GM19193 (cell line): ENCODE data around the gene KIF17.

Source experiments
- POLR2A ChIP-seq: IDR thresholded peaks from 4 replicates; pipeline ENCODE4 v1.6.1; 2011; ENCODE audit not compliant: insufficient read depth, insufficient read length; ENCODE audit errors: extremely low read depth

The KIF17 gene

DNA sequence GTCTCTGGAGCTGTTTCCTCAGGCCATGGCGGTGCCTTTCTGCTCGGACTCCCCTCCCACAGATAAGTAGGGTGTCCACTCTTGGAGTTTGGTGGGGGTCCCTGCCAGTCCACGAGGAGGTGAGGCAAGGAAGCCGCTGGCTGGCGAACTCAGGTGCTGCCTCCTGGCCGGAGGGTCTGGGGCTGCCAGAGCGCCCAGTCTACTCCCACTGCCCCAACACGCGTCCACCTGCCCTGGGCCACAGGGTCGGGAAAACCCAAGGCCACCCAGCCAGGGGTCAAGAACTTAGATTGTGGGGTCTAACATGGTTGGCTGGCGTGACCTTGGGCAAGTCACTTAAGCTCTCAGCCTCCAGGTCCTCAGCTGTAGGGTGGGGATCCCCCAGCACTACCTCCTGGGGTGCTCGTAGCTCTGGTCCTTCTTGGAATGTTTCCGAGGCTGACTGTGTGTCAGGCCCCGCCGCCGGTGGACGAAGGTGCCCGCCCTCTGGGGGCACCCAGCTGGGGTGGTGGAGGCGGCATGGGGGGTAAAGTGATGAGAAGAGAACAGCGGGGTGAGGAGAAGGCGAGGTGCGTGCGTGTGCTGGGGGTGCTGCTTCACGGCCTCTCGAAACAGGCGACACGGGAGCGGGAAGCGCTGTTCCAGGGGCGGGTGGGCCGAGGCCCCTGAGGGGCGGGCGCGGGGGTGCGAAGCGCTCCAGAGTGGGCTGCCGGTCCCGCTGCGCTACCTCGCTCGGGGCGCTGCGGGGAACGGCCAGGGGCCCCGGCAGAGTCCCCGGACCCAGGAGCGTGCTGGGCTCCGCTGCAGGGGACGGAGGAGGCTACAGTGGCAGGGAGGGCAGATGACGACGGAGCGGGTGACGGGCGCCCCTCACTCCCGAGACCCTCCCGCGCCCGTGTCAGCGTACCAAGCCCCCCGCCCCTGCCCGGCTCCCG, 13.5 kb upstream of the KIF17 start:
- TF ChIP-seq POLR2A = no peak

DNA sequence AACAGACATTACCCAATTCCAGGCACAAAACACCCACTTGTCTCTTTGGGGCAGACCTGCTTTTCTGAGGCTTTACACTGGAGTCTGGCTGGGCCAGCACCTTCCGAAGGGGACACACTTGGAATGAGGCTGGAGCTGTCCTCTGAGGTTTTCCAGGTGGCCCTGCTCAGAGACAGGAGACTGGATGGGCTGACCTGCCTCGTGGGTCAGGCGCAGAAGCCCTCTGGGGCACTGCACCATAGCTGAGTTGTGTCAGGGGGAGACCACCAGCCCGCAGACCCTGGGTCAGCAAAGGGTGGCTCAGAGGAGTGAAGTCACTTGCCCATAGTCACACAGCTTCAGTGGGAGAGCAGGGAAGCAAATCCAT, 12.9 kb upstream of the KIF17 start:
- no peak for TF ChIP-seq POLR2A

DNA sequence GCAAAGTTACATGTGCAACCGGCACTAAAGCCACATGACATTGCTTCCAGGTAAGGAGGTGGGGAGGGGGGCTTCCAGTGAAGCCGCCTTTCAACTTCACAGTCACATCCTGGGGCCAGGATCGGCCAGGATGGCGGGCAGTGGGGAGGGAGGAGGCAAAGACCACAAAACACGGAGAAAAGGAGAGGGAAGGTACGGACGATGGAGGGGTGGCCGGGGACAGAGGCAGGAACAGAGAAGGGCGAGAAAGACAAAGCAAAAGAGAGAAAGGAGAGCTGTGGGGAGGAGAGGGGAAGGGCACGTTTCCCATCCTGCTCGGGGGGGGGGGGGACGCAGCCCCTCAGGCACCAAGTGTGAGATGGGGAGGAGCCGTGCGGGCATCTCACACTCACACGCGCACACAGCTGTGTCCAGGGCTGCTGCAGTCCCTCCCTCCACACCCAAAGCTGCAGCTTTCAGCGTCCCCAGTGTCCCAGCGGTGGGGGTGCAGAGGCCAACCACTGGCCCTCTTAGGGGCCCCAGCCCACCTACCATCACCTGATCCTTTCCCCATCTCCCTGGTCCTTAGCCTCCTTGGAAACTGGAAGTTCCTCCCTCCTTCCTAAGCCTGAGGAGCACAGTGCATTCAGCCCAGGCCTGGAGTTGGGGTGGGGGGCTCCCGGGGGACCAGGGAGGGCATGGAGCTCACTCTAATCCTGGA, 12.3 kb upstream of the KIF17 start:
- no peak for TF ChIP-seq POLR2A

DNA sequence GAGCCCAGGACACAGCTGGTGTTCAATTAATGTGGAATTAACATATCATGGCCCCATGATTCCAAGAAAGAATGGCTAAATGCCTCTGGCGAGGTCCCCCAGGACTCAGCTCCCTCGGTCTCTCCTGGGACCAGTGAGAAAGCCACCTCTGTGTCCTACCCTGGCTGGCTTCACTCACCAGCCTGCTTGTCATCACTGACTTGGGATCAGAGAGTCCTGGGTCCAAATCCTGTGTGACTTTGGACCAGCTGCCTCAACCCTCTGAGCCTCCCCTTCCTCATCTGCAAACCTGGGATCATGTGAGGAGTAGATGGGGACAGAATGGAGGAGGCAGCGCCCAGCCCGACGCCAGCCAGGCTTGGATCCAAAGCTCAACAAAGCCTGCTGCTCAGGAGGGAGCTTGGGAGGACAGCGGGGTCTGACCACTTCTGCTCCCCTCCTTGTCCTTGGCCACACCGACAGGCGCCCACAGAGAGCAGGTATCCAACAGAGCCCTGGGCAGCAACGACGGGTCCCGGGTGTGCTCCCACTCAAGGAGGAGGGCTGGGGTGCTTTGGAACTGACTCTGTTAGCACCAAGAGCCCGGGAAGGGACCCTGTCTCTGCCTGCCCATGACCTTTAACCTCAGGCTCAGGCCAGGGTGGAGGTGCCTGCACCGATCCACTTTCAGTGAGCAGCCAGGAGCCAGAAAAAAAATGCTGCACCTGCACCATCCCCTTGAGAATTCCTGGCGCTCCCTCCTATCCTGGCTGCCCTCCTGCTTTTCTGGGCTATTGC, 11.5 kb upstream of the KIF17 start:
- no peak for TF ChIP-seq POLR2A

DNA sequence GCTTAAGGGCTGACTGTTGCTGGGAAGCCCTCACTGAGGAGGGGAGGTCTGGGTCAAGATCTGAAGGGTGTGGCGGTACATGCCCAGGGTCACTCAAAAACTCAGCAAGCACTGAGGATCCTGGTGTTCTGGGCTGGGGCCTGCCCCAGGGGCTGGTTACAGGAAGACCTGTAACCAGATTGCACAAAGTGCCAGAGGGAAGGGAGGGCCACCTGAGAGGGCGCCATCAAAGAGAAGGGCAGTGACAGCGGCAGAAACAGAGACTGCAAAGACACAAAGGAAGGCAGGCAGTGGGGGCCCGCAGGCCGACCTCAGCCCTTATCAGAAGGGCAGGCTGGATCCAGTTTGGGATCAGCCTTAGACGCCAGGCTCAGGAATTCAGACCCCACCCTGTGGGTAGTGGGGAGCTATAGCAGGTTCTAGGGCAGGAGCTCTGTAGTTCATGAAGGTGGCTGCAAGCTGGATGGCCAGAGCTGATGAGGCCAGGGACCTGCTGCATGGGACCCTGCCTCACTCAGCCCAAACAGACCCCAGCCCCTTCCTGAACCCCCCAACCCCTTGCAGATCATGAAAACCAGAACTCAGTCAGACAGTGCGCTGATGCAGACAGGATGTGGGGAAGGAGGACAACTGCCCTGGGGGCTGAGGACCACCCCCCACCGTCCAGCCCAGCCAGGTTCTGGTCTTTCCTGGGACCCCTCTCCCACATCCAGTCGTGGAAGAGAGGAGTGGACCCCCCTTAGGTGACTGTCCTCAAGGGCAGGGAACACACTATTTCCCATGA, 10.8 kb upstream of the KIF17 start:
- TF ChIP-seq POLR2A = no peak

DNA sequence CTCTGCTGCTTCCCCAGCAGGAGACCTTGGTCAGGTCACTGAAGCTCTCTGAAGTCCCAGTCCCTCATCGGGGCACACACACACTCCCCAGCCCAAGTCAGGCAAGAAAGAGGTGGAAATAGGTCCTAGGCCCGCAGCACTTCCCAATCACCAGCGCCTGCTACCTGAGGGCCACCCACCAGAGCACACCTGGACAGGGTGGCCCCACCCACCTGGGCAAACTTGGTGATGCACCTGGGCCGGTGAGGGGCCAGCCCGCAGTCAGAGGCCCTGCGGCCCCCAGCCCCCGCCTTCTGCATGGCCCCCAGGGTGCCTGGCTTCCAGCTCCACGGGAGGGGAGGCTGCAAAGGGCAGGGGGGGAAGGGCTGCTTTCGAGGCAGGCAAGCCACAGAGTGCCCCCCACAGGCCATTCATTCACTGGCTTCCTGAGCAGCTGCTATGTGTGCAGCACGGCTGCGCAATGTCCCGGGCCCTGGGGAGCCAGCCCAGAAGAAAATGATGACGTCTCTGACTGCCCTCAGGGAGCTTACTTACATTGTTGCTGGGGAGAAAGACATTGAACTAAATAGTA, 10.0 kb upstream of the KIF17 start:
- TF ChIP-seq POLR2A = no peak

DNA sequence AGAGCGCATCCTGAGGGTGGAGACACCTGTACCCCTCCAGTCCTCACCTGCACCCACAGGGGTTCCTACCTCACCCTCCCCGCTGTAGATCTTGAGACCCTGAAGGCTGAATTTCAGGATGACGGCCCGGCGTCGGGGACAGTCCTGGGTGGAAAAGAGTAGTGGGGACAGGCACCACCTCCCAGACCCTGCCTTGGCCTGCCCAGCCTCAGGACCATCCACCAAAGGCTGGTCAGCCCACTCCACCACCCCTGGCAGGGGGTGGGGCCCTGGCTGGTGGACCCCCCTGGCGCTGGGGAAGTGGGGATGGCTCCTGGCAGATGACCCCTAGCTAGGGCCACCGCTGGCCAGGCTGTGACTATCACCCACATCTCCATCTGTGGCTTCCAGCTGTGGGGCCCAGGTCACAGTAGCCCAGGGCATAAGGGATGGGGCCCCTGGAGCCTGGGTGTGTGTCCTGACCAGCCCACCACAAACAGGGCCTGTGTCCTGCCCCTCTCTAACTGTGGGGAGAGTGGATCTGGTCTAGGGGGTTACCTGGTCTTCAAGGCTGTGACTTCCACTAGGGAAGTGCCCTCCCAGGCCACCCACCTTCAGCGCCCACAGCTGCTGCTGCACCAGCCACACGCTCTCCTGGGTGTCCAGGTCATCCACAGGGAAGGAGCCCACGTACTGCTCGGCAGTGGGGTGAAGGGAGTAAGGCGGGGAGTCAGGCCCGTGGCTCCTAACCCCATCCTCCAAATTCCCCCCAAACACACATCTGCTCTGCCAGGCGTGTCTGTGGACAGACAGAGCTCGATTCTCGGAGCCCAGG, 9.3 kb upstream of the KIF17 start:
- TF ChIP-seq POLR2A = no peak

DNA sequence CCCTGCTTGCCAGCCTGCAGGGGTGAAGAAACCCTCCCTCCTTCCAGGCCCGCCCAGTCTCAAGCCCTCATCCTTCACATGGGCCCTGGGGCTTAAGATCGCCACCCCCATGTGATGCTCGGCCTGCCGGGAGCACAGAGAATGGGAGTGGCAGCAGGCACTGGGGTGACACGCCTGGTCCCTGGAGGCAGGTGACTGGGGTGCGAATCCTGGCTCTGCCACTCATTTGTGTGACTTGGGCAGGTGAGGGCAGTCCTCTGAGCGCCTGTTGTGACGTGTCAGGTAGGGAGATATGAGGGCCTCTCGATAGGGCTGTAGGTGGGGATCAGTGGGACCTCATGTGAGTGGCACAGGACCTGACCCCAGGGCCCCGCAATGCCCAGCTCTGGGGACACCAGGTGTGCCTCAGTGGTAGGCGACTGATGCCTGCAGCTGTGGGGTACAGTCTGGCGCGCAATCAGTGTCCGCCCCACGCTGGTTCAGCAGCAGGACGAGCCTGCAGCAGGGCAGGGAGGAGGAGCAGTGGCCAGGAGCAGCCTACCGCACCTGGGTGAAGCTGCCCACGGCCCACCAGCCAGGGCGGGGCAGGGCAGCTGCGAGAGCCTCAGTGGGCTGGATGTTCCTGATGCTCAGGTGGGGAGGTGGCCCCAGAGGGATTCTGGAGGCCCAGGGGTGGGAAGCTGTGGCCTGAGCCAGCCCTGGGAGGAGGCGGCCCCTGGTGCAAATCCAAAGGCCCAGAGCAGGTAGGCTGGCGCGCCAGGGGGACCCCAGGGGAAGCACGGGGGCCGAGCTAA, 8.5 kb upstream of the KIF17 start:
- no peak for TF ChIP-seq POLR2A

DNA sequence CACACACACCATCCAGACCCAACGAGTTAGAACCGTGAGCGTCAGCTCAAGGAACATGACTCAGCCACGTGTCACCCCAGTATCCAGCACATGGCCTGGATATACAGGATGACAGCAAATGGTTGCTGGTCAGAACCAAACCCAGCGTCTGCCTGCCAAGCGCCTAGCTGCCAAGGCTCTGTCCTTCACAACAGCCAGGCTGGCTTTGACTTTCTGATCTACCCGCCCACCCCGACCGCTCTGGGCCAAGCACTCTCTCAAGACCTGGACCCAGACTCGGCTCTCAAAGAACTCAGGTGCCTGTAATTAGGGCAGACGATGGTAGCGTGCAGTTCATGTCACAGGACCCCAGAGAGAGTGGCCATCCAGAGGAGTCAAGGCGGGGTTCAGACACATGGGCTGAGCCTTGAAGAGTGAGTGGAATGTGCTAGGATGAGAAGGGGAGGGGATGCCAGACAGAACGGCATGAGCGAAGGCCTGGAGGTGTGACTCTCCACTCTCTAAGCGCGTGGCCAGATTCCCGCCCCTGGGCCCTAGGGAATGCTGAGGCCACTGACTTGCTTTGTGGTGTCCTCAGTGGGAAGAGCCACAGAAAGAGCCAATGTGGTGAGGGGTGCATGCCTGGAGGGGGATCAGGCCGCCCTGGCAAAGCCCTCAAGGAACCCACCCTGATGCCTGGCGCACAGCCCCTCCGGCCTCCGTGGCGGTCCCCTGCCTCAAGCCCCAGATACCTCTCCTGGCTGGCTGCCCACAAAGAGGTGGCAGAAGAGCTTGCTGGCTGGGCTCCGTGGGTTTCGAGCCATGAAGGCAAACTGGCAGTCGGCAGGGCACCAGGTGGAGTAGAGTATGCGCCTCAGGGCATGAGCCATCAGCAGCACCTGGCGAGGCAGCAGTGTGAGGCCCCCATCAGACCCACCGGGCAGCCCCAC, 7.6 kb upstream of the KIF17 start:
- TF ChIP-seq POLR2A = no peak

DNA sequence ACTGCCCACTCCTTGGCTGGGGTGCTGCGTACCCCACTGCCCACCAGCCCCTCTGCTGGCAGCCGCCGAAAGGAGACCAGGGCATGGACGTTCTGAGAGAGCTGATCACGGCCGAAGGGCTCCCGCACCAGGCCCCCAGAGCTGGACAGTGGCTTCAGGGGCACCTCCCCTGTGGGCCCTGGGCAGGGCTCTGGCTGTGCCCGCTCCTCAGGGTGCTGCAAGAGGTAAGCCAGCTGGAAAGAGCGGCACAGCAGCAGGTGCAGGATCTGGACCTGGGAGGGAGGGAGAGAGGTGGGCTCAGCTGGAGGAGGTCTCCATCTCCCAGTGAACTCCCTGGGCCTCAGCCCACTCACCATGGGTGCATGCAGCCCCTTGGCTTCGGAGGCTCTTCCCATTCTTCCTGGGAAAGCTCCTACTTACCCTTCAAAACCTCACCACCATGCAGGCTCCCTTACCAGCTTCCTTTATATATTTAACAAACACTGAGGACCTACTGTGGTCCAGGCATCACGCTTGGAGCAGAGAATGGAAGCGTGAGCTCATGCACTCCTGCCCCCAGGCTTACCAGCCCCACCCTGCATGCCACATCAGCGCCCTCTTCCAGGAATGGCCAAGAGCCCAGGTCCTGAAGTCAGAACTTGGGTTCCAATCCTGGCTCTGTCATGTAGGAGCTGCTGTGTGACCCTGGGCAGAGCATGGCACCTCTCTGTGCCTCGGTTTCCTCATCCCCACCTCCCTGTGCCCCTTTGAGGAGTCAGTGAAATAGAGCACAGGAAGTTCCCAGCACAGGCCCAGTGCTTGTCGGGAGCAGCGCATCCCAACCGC, 6.8 kb upstream of the KIF17 start:
- no peak for TF ChIP-seq POLR2A
